GM19397 (cell line): ENCODE results near the gene RUVBL2.

Source experiments
- ATAC-seq: cut with Tn5 transposase; IDR thresholded peaks from one replicate; pipeline ENCODE4 v1.9.1; 2021; ENCODE audit warnings: mild to moderate bottlenecking, moderate library complexity; ENCODE audit not compliant: unreplicated experiment

RUVBL2 gene

DNA sequence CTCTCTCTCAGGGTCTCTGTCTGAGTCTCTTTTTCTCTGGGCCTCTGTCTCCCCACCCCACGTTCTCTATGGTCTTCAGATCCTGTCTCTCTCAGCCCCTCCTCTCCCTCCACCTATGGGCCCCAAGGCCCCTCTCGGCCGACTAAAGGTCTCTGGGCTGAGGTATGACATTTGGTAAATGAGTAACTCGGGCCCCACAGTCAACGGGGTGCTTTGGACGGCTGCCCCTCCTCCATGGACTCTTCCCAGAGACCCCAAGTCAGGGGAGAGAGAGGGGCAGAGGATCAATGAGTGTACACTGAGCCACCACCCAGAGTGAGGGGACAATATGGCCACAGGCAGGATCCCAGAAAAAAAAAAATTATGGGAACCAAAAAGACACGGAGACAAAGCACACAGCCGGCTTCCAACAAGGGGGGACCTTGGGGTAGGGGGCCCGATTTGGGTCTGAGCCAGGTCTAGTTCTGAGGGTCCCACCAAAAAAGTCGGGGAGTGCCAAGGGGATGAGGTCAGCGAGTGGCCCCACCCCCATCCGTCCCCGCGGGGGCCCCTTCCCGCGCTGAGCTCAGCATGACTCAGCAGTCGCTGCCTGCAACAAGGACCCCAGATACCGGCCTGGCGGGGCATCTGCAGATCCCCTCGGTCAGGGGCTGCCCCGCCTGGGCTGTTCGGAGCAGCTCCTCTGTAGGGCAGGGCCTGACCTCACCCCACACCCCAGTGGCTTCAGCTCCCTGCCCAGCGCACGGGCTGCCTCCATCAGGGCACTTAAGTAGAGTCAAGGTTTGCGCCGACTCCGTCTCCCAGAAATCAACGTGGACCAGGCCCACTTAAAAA lies 30.1 kb upstream of the RUVBL2 start:
- no peak for ATAC-seq

DNA sequence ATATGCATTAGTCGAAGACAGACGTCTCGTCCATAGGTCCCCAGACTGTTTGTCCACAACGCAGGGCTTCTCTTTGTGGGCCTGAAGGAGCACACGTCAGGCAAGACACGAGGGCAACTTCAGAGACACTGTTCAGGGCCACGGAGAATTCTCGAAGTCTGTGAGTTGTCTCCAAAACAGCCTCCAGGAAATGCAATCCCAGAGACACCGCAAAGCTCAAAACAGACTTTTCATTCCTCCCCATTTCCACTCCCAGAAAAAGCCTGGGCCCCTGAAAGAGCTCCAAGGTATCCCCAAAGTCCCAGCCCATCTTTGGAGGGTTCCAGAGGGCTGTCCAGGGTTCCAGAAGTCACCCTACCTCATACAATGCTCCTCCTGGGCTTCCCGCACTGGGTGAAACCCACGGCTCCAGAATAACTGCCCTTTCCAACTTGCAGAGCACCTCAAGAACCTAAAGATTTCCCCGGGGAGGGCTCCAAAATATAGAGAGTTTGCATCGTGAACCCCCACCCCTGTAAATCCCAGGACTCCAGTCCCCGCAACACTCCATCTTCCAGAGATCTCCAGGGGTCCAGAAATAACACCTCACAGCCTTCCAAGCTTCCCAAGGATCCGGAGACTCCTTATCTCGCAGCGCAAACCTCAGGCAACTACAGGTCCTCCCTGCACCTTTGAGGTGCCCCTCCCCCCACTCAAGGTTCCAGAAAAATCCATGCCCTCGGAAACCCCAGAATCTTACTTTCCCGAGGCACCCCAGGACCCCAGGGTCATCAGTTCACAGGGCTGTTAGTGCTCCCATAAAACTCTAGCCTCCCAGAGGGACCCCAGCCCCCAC lies 29.3 kb upstream of the RUVBL2 start:
- ATAC-seq, result no peak

DNA sequence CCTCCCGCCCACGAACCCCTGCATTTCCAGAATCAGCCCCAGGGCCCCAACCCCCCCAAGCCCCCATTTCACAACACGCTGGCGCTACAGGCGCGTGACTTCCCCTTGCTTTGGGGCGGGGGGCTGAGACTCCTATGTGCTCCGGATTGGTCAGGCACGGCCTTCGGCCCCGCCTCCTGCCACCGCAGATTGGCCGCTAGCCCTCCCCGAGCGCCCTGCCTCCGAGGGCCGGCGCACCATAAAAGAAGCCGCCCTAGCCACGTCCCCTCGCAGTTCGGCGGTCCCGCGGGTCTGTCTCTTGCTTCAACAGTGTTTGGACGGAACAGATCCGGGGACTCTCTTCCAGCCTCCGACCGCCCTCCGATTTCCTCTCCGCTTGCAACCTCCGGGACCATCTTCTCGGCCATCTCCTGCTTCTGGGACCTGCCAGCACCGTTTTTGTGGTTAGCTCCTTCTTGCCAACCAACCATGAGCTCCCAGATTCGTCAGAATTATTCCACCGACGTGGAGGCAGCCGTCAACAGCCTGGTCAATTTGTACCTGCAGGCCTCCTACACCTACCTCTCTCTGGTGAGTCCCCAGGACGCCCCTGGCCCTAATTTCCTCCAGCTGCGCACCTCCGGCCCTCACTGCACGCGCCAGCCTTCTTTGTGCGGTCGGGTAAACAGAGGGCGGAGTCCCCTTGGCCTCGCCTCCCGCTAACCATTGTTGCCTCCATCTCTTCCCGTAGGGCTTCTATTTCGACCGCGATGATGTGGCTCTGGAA lies 28.5 kb upstream of the RUVBL2 start, which contains the start of gene FTL:
Gene FTL, plus strand, starts transcription at position 270 of the 766 bp plus-strand sequence. Its CDS starts 199 bp downstream, at position 469.
- ATAC-seq, result peak; percentile 61

DNA sequence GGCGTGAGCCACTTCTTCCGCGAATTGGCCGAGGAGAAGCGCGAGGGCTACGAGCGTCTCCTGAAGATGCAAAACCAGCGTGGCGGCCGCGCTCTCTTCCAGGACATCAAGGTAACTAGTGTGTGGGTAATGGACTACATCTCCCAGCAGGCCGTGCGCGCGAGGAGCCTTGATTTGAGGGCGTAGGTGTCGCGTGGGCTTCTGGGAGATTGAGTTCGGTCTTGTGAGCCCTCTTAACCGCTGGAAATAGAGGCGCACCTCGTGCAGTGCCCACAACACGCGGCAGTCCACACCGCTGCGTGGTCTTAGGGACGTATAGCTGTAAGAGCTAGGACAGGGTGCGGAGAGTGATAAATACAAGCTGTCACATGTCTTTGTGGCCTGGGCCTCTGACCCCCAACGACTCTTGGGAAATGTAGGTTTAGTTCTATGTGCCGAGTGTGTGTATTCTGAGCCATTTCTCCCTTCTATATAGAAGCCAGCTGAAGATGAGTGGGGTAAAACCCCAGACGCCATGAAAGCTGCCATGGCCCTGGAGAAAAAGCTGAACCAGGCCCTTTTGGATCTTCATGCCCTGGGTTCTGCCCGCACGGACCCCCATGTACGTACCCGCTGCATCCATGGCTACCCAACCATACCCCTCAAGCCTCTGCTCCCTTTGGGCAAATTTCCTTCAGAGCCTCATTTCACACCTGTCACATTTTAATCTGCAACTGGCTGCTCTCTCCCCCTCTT lies 27.7 kb upstream of the RUVBL2 start:
- peak; percentile 27 for ATAC-seq

DNA sequence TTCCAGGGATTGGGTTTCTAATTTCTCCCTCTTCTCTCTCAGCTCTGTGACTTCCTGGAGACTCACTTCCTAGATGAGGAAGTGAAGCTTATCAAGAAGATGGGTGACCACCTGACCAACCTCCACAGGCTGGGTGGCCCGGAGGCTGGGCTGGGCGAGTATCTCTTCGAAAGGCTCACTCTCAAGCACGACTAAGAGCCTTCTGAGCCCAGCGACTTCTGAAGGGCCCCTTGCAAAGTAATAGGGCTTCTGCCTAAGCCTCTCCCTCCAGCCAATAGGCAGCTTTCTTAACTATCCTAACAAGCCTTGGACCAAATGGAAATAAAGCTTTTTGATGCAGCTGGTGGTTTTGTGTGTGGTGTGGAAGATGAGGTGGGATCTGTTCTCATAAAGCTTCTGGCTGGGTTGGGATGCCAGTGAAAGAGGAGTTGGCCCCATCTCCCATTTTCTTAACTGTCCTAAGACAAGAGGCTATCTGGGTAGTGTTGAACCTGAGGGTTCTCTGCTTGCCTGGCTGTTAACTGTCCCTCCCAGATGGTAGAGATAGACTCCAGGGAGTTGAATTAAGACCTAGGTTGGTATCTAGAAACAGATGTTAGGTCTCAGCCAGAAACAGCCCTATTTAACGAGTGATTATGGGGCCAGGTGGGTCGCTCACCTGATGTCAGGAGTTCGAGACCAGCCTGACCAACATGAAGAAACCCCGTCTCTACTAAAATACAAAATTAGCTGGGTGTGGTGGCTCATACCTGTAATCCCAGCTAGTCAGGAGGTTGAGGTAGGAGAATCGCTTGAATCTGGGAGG lies 26.9 kb upstream of the RUVBL2 start:
- no peak for ATAC-seq

DNA sequence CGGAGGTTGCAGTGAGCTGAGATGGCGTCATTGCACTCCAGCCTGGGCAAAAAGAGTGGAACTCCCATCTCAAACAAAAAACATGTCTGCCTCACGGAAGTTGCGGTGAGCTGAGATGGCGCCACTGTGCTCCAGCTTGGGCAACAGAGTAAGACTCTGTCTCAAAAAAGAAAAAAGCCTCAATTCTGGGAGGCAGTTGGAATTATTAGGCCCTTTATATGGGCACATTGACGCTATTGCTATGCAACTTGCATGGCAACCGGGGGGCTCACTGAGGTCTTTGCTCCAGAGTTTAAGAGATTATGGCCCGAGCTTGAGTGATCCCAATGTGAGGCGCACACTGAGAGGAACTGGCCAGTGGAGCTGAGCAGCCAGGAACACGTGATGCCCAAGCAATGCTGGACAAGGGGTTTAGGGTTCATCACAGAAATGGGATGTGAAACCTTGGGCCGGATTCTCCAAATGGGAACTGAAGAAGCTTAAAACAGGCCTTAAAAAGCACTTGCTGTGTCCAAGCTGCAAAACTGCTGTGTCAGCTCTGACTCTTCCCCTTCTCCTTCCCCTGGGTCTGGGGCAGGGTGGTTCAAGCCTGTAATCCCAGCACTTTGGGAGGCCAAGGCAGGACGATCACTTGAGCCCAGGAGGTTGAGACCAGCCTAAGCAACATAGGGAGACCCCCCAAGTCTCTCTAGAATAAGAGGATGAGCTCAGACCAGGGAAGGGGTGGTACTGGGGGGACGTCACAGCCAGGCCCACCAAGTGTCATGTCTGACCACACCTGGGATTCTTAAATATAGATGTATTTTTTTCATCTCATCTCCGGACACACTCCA lies 26.1 kb upstream of the RUVBL2 start:
- ATAC-seq, result no peak

GRCh38 chr19:48968179-48968661 lies 25.5 kb upstream of the RUVBL2 start:
- no peak for ATAC-seq

- no peak for ATAC-seq
These were observed 24.9 kb upstream of the RUVBL2 start for GRCh38 chr19:48968813-48969218.

- no peak for ATAC-seq
These were observed 24.2 kb upstream of the RUVBL2 start for GRCh38 chr19:48969276-48970138.

- ATAC-seq, result no peak
These were observed 23.4 kb upstream of the RUVBL2 start for GRCh38 chr19:48970139-48970766.

- ATAC-seq, result no peak
These were observed 22.7 kb upstream of the RUVBL2 start for GRCh38 chr19:48970923-48971395.

- ATAC-seq, result no peak
These were observed 17.5 kb upstream of the RUVBL2 start for GRCh38 chr19:48975947-48976847.

DNA sequence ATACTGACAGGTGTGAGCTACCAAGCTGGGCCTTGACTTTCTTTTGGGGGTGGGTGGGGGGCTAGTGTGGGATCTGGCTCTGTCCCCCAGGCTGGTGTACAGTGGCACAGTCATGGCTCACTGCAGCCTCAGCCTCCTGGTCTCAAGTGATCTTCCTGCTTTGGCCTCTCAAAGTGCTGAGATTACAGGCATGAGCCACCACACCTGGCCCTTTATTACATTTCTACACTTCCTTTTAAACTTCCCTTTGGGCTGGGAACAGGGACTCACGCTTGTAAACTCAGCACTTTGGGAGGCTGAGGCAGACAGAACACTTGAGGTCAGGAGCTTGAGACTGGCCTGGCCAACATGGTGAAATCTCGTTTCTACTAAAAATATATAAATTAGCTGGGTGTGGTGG lies 16.6 kb upstream of the RUVBL2 start:
- no peak for ATAC-seq

- no peak for ATAC-seq
These were observed 11.4 kb upstream of the RUVBL2 start for GRCh38 chr19:48982280-48982679.

- ATAC-seq, result no peak
These were observed 8.0 kb upstream of the RUVBL2 start for GRCh38 chr19:48985711-48986110.

DNA sequence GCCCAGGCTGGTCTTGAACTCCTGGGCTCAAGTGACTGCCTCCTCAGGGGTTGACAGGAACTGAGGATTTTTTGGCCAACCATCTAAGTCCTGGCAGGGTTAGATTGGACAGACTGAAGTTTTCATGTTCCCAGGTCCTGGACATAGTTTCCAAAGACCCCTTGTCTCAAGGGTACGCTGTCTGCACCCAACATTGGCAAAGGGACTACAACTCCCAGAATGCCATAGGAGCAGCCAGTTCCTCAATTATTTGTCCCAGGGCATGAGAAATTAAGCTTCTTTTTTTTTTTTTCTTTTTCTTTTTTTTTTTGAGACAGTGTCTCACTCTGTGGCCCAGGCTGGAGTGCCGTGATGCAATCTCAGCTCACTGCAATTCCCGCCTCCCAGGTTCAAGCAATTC lies 7.5 kb upstream of the RUVBL2 start:
- no peak for ATAC-seq
